Measurements from ENCODE around the gene PIH1D2. TPM values are rescaled to one million over a fixed set of nuclear protein-coding genes. Genes with fewer than 3 reads are reported as not detected.
"Not testable (repeated sequence)": the region's sequence is repeated elsewhere in the genome, so short reads cannot be mapped to it uniquely, and the experiment has no call there.

Gene PIH1D2
- polyA plus RNA-seq, 1 experiment, result 1.5 TPM

GRCh38 chr11:112100462-112100861, 26.6 kb upstream of the PIH1D2 start:
- DNase-seq (ENCODE audit: low read depth, low spot score), result peak; percentile 45
- TF ChIP-seq CTCF (IDR thresholded peaks at IDR 0.05; ENCODE audit: low read depth, low read length), result no peak
- Histone ChIP-seq H3K27me3 (ENCODE audit: control insufficient read depth, insufficient read depth, low read length) (no peaks in the 10 kb centered on the region), H3K4me3 (ENCODE audit: low read depth, low read length) (no peak overlapping the region), H3K27ac (ENCODE audit: low read depth, low read length) (peak overlapping the region; percentile 78), H3K9me3 (ENCODE audit: control insufficient read depth, insufficient read depth, low read length) (no peaks in the 10 kb centered on the region)
- ChIA-PET CTCF (interaction anchor here (0.5 to 6.1 kb wide), 4 partner anchors 12 to 181 kb away, joined by 3 to 67 read pairs (median 4); no protein-coding TSS in a partner anchor), POLR2A (interaction anchor here (1.7 kb wide), 1 partner anchor 57 kb away, joined by 11 read pairs; no protein-coding TSS in a partner anchor)

- H3K27ac ChIP-seq (ENCODE audit: low read depth, low read length), result no peak overlapping the region
- ChIA-PET POLR2A (no interaction called here), CTCF (interaction anchor here (1.5 to 6.1 kb wide), 3 partner anchors 15 to 183 kb away, joined by 4 to 67 read pairs (median 6); no protein-coding TSS in a partner anchor)
- H3K27me3 ChIP-seq (ENCODE audit: control insufficient read depth, insufficient read depth, low read length), result no peaks in the 10 kb centered on the region
- no peak overlapping the region for H3K4me3 ChIP-seq (ENCODE audit: low read depth, low read length)
- DNase-seq (ENCODE audit: low read depth, low spot score), result no peak
- H3K9me3 ChIP-seq (ENCODE audit: control insufficient read depth, insufficient read depth, low read length), result no peaks in the 10 kb centered on the region
- no peak for TF ChIP-seq CTCF (IDR thresholded peaks at IDR 0.05; ENCODE audit: low read depth, low read length)
These were observed 24.1 kb upstream of the PIH1D2 start for GRCh38 chr11:112097734-112098528.

- DNase-seq (ENCODE audit: low read depth, low spot score), result no peak
- no peak for TF ChIP-seq CTCF (IDR thresholded peaks at IDR 0.05; ENCODE audit: low read depth, low read length)
These were observed 22.4 kb upstream of the PIH1D2 start for GRCh38 chr11:112096194-112096593.

GRCh38 chr11:112095302-112095701, 21.5 kb upstream of the PIH1D2 start:
- H3K27ac ChIP-seq (ENCODE audit: low read depth, low read length); H3K27me3 ChIP-seq (ENCODE audit: control insufficient read depth, insufficient read depth, low read length); POLR2A ChIA-PET; DNase-seq (ENCODE audit: low read depth, low spot score); H3K9me3 ChIP-seq (ENCODE audit: control insufficient read depth, insufficient read depth, low read length); H3K4me3 ChIP-seq (ENCODE audit: low read depth, low read length): not testable (repeated sequence)
- CTCF ChIA-PET, result interaction anchor here (0.8 kb wide), 1 partner anchor 186 kb away, joined by 4 read pairs; no protein-coding TSS in a partner anchor

More at GRCh38 chr11:112096194-112096593, 22.4 kb upstream of the PIH1D2 start:
- H3K27ac ChIP-seq (ENCODE audit: low read depth, low read length), result peak overlapping the region; percentile 61
- POLR2A ChIA-PET, result interaction anchor here (0.5 to 1.6 kb wide), 2 partner anchors 10 to 39 kb away, joined by 5 to 8 read pairs; partner anchors contain the start of genes SDHD and TIMM8B
- H3K4me3 ChIP-seq (ENCODE audit: low read depth, low read length), result no peak overlapping the region
- CTCF ChIA-PET, result interaction anchor here (1.0 to 1.5 kb wide), 5 partner anchors 16 to 1194 kb away, joined by 3 to 6 read pairs (median 4); partner anchors contain the start of gene BCO2
- H3K9me3 ChIP-seq (ENCODE audit: control insufficient read depth, insufficient read depth, low read length), result no peaks in the 10 kb centered on the region
- no peaks in the 10 kb centered on the region for H3K27me3 ChIP-seq (ENCODE audit: control insufficient read depth, insufficient read depth, low read length)

GRCh38 chr11:112087212-112087611, 13.4 kb upstream of the PIH1D2 start:
- no peak for DNase-seq (ENCODE audit: low read depth, low spot score)
- H3K27ac ChIP-seq (ENCODE audit: low read depth, low read length), result no peak overlapping the region
- no peaks in the 10 kb centered on the region for H3K27me3 ChIP-seq (ENCODE audit: control insufficient read depth, insufficient read depth, low read length)
- ChIA-PET CTCF (interaction anchor here (0.8 to 3.1 kb wide), 5 partner anchors 18 to 194 kb away, joined by 3 to 12 read pairs (median 8); partner anchors contain the start of gene BCO2), POLR2A (interaction anchor here (1.0 kb wide), 1 partner anchor 9 kb away, joined by 8 read pairs; no protein-coding TSS in a partner anchor)
- H3K9me3 ChIP-seq (ENCODE audit: control insufficient read depth, insufficient read depth, low read length), result no peaks in the 10 kb centered on the region
- H3K4me3 ChIP-seq (ENCODE audit: low read depth, low read length), result peak overlapping the region; percentile 99
- no peak for TF ChIP-seq CTCF (IDR thresholded peaks at IDR 0.05; ENCODE audit: low read depth, low read length)
